GM21515 (cell line): ENCODE results near the gene RSU1.

Experiments used
- ATAC-seq: cut with Tn5 transposase; IDR thresholded peaks from one replicate; pipeline ENCODE4 v1.9.1; 2021; ENCODE audit not compliant: unreplicated experiment

Gene RSU1

DNA sequence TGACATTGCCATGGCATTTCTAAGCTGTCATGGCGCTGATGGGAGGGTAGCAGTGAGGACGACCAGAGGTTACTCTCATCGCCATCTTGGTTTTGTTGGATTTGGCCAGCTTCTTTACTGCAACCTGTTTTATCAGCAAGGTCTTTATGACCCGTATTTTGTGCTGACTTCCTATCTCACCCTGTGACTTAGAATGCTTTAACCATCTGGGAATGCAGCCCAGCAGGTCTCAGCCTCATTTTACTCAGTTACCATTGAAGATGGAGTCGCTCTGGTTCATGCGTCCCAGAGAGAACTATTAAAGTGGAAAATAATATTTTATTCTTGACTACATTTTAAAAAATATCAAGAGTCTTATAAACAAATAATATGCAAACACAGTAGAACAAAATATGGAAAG, 131.7 kb downstream of the RSU1 start:
- no peak for ATAC-seq

- ATAC-seq: no peak
Observed at GRCh38 chr10:16681521-16681920, 135.7 kb downstream of the RSU1 start.

DNA sequence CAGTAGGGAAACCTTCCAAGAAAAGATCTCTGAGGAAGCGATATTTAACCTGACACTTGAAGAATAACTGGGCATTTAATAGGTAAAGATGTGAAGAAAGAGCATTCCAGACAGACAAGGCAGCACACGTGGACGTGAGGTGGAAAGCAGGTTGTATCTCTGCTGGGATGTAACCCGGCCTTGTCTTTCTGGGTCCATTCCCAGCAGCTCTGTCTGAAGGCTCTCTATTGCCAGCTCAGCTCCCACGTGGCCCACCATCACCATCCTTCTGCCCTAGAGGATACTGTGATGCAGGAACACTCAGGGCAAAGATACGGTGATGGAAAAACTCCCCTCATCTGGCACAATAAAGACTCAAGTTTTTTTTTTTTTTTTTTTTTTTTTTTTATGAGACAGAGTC, 137.7 kb downstream of the RSU1 start:
- ATAC-seq: no peak

GRCh38 chr10:16675334-16675733, 141.9 kb downstream of the RSU1 start:
- ATAC-seq: no peak

DNA sequence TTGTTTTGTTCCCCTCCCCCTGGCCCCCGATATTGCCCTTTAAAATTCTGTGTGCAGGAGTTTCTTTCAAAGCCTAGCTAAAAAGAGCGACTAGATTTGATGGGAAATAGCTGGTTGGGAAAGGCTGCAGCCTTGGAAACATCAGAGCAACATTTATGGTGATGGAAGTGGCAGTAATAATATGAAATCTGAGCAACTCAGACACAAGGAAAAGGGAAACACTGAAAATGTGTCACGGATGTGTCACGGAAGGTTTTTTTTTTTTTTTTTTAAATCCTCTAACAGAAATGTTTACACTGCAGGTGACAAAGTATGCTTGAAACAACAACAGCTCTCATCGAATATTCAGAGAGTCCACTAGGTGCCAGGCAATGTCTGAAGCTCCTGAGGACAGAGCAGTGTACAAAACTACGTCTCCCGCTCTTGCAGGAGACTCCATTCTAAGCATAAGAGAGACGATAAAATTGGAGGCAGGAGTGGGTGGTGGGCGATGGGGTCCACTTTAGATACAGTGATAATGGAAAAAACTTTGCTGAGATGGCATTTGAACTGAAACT, 143.0 kb downstream of the RSU1 start:
- no peak for ATAC-seq

DNA sequence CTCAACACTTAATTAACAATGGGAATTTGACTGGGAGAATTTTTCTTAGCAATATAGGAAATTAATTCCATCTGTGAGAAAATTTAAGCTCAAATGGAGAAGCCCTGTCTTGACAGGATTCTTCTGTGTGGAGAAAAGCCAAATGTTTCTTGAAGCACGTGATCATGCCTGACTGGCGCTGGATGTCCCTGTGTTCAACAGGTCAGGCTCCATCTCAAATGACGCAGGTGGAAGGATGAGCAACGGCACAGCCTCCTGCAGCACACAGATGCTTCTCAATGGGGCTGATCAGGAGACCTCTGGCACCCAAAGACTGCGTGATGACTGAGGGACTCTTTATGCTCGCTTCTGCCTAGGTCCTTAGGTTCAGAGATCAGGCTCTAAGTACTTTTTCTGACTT, 143.8 kb downstream of the RSU1 start:
- no peak for ATAC-seq

GRCh38 chr10:16663444-16663843, 153.8 kb downstream of the RSU1 start:
- ATAC-seq: no peak

GRCh38 chr10:16662923-16663322, 154.3 kb downstream of the RSU1 start:
- ATAC-seq: no peak

DNA sequence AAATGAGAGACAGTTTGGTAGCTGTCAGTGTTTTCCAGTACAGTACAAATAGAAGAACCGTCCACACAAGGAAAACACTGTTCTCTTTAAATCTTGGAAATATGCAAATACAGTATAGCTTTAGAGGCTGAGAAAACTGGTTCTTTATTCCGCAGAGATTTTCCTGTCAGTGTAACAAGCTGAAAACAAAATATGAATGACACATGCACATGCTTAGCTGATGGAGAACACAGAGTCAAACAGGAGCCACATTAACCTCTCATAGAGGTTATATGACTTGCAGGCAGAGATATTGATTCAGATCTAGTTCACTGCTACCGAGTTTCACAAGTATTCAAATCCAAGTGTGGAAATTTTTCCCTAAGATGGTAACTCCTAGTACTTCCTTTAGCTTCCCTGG, 160.3 kb downstream of the RSU1 start:
- no peak for ATAC-seq

DNA sequence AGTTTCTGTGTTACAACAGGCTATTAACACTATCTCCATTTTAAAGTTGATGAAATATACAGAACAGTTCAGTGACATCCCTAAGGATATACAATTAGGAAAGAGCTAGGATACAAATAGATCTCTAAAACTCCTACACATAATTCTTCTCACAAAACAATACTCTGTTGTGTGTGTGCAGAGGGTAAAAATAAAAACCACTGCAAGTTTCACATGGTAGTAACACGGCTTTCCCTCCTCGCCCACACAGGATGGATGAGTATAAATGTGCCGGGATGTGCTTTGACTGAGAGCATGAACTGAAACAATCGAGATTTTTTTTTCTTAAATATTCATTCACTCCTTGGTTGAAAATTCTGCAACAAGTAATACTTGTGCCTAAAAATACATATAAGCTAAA, 164.0 kb downstream of the RSU1 start:
- no peak for ATAC-seq

DNA sequence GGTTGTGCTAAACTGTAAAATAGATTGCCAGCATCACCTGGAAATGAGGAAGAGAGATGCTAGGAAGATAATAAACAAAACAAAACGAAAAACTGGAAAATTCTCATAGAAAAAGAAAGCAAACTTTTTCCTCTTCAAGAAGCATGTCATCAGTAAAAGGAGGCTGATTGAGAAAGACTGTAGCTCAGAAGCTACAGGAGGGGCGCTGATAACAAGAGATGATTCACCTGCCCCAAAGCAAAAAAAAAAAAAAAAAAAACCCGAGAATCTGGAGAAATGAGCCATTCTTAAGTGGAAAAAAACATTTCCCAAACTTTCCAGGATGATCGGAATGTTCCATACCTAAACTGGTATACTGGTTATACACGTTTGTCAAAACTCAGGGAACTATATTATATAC, 165.1 kb downstream of the RSU1 start:
- ATAC-seq: no peak

DNA sequence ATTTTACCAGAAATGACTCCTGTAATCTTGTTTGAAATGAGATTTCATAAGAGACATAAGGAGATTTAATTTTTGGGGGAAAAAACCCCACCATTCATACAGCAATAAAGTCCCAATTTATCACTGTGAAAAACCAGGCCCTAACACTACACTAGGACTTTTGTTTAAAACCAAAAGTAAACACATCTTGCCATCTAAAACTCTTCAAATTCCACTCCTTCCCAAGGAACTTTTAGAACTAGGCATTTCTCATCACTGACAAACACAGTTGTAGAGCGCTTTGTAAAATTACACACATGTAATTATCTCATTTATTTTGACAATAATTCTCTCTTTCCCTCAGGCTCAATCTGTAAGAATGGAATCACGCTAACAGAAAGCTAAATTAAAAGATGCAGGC, 167.5 kb downstream of the RSU1 start:
- no peak for ATAC-seq

DNA sequence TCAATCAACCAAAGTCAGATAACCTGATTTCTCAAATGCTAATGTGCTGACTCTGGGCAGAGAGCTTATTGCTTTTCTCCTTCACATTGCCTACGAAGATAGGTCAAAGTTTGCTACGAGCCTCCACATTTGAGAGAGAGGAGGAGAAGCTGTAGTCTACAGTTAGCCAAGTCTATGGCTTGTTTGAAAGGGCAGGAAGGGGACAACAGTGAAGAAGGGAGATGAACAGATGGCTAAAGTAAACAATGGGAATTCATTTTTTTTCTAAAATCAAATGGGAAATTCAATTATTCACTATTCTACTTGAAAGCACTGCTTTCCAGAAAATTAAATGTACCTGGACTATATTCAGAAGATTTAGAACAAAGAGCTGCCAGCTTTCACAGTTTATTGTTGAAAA, 168.9 kb downstream of the RSU1 start:
- ATAC-seq: no peak

DNA sequence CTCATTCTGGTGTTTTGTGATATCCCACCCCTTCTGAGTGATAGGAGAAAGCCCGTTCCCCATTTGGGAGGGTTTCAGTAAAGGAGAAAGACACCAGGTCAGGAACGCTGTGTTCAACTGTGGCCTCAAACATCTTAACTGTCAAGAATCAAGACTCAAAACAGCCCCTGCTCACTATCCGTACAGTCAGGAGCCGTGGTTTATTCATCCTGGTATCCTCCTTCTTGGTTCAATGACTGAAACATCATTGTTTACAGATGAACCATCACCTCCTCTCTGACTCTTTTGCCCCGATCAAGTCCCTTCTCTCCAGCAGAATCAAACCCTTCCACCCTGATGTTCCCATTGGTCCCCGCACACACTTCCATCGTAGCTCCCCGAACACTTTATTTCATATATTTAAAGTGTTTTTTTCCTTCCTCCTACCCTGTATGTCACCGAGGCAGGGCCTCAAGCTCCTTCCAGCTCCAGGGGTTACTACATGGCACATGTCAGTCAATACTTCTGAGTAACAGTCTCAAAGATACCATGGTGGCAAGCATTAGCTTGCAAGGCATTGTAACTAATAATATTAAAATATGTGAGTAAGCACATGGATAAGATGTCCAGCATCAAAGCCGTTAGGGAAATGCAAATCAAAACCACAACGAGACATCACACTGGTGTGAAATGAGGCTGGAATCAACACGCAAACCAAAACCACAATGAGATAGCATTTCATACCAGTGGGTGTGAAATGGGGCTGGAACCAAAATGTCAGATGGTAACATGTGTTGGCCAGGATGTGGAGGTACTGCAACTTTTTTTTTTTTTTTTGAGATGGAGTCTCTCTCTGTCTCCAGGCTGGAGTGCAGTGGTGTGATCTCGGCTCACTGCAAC, 170.8 kb downstream of the RSU1 start:
- no peak for ATAC-seq

DNA sequence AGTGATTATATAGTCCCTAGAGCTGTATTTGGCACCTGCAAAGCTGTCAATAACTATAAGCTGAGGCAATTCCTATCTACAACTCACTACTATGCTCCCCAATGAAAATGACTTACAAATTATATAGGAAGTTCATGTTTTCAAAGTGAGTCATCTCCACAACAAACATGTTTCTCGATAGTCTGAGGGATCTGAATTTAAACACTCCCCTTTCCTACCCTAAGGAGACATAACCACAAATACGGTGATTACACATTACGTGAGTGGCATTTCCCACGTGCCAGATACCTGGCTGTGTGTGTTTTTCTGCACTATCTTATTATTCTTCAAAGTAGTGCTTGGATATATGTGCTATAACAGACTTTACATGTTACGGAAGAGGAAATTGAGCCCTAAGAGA, 173.1 kb downstream of the RSU1 start:
- ATAC-seq: no peak

DNA sequence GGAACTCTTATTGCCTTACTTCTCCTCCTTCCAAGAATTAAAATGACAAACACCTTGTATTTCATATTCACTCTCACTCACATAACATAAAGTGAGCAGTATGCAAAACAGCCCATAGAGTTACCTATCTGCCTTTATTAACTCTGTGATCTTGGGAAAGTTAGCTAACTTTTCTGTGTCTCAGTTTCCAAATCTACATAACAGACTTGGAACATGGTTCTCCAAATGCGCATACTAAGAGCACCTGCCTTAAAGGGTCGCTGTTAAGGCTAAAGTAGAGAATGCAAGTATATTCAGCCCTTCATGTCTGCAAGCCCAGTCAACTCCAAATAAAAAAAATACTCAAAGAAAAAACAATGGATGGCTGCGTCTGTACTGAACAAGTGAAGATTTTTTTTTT, 173.7 kb downstream of the RSU1 start:
- no peak for ATAC-seq

DNA sequence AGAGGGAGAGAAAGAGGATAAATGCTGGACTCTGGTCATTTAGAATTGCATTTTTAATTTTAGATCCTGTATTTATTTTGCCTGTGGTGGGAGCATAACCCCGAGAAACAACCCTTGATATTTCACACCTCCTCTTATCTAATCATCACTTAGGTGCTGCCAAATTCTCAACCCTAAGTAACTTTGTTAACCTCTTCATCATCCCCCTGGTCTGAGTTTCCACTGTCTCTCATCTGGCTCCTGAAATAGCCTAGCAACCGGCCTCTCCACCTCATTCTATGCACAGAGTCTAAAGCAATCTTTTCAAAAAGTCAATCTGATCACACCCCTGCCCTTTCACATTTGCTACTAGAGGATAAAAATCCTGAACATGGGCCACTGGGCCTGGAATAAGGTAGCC, 177.1 kb downstream of the RSU1 start:
- ATAC-seq: no peak

DNA sequence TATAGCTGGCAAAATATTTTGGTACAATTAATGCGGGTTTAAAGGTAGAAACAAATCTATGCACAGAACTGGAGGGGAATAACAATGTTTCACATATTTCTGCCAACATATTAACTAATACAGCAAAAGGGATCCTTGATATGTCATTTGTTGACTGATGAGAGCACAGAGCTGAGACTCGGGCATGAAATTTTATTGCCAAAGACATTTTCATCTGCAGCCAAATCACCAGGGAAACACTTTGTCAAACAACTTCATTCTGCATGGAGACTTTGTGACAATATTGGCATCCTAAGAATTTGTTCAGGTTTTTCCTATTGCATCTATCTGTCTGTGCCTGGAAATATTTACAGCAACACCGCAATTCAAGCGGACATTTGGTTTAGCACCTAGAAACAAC, 177.8 kb downstream of the RSU1 start:
- no peak for ATAC-seq

DNA sequence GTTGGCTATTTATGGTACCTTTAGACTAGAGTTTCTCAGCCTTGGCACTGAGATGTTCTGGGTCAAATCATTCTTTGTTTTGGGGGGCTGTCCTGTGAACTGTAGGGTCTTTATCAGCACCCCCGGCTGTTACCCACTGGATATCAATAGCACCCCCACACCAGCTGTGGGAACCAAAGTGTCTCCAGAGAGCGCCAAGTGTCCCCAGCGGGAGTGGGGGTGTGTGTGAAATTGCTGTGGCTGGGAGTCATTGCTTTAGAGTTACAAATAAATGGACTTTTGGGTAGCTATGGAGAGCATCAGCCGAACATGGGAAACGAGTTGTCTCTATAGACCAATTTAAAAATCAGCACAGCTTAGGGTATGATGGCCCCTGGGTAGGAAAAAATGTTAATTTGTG, 184.2 kb downstream of the RSU1 start:
- ATAC-seq: no peak

DNA sequence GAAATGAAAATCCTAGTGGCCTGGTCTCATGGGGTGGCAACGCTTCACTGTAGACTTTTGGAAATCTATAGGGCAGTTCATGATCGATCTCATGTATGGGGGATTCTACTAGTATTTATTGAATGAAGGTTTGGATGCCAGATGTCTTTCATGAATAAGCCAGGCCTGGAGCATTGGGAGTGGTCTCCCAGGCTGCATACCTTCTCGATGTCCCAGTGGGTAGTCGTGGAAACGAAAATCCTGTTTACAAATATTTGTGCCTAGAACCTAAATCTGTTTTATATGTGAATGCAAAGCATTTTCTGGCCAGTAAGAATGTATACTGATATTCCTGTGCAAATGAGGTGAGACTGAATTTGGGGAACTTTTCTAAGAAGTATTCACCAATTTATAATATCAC, 190.5 kb downstream of the RSU1 start:
- ATAC-seq: no peak

GRCh38 chr10:16612981-16613355, 204.3 kb downstream of the RSU1 start:
- no peak for ATAC-seq

- ATAC-seq: no peak
Observed at GRCh38 chr10:16612115-16612980, 204.9 kb downstream of the RSU1 start.
